Ovary (tissue), 9 donors: Measurements from ENCODE around the gene LPCAT1. TPM values are rescaled to one million over a fixed set of nuclear protein-coding genes. Genes with fewer than 3 reads are reported as not detected.

Experiments
- DNase-seq, 5 donors: peaks; one replicate each; pipeline ENCODE4 v3.0.0-alpha.2; 2019 to 2020
- H3K27ac ChIP-seq, 2 donors: fragments of 200-600 bp; one replicate each; pipeline versions ENCODE4 v1.5.1 to v1.8.0; 2019 to 2022
- H3K27me3 ChIP-seq: fragments of 200-600 bp; one replicate; pipeline ENCODE4 v1.8.0; 2022
- H3K36me3 ChIP-seq: fragments of 200-600 bp; sonication (generic); one replicate; pipeline ENCODE4 v1.5.1; 2019
- H3K4me1 ChIP-seq: one replicate; pipeline ENCODE4 v1.8.1; 2013; ENCODE audit warnings: mild to moderate bottlenecking, moderate library complexity; ENCODE audit not compliant: insufficient read depth
- H3K4me3 ChIP-seq: fragments of 200-600 bp; sonication (generic); one replicate; pipeline ENCODE4 v1.5.1; 2017
- H3K9me3 ChIP-seq, 2 donors: fragments of 200-600 bp in 1 of 2; sonication (generic) in 1 of 2; one replicate each; pipeline versions ENCODE4 v1.5.1 to v1.8.1; 2013 to 2019; ENCODE audit warnings: mild to moderate bottlenecking in 1 of 2, moderate library complexity in 1 of 2
- EP300 ChIP-seq: sonication (generic); formaldehyde crosslinking; IDR thresholded peaks from one replicate; pipeline ENCODE4 v1.6.1; 2017; ENCODE audit warnings: antibody characterized with exemption
- POLR2A ChIP-seq: fragments of 450-650 bp; IDR thresholded peaks from one replicate; pipeline ENCODE4 v1.6.1; 2017; ENCODE audit warnings: antibody characterized with exemption, mild to moderate bottlenecking, moderate library complexity
- WGBS, 3 donors: extraction: QIAGEN DNeasy Blood & Tissue Kit in 1 of 3; methylation state at CpG; one replicate each; pipeline versions ENCODE4 v1.1.5 to v1.1.7; 2013 to 2017; 5-methylcytosine and 5-hydroxymethylcytosine counted together
- intact Hi-C, 4 donors: fragments of 100-400 bp; cut with DNase I; formaldehyde crosslinking; loops; one replicate each; pipeline versions ENCODE4 v1.11.0 to v1.15.1; 2022 to 2023
- polyA plus RNA-seq, 2 donors: library from polyadenylated mRNA; stranded (reverse); fragments of 200-250 nt in 1 of 2; fragments of 350-450 nt in 1 of 2; fragmentation: Illumina TruSeq in 1 of 2; extraction: RNeasy Lipid Tissue Mini Kit (QIAGEN cat#74804) in 1 of 2; gene quantifications; one replicate each; pipeline ENCODE4 v1.2.3, GENCODE V29; 2013 to 2014
- total RNA-seq, 7 donors: library from RNA; depleted of rRNA in 2 of 7; stranded (reverse); fragments of >200 nt in 2 of 7; fragmentation: NEBNext Ultra II Directional in 3 of 7; extraction: Animal tissue kit (Norgen Biotek cat#: 25700) in 3 of 7; gene quantifications; one replicate each; pipeline versions ENCODE4 v1.1.0 to v1.2.4, GENCODE V29; 2016 to 2023
- TF ChIP-seq, protein P1 (sequence below), 3 donors: fragments of 450-650 bp in 2 of 3; fragments of 200-600 bp in 1 of 3; IDR thresholded peaks; one replicate each; pipeline versions ENCODE4 v1.5.1 to v1.8.0; 2016 to 2022; ENCODE audit warnings: antibody characterized with exemption in 3 of 3, mild to moderate bottlenecking in 1 of 3
- donor health status: DM: no; HTN: no; CAD: no; lungs with moderate emphysema.
- donor health status: DM: no; HTN: no; CAD: no.
- donor health status: Bipolar disorder and iron deficiency.
- donor health status: DM: yes; HTN: yes; CAD: no.
- donor health status: DM: no; HTN: no; CAD: no.
- donor health status: DM: yes; HTN: yes; CAD: no.

LPCAT1 gene
- total and polyA plus RNA-seq, 9 donors: 13.0 to 57.1 (median 25.3) TPM

DNA sequence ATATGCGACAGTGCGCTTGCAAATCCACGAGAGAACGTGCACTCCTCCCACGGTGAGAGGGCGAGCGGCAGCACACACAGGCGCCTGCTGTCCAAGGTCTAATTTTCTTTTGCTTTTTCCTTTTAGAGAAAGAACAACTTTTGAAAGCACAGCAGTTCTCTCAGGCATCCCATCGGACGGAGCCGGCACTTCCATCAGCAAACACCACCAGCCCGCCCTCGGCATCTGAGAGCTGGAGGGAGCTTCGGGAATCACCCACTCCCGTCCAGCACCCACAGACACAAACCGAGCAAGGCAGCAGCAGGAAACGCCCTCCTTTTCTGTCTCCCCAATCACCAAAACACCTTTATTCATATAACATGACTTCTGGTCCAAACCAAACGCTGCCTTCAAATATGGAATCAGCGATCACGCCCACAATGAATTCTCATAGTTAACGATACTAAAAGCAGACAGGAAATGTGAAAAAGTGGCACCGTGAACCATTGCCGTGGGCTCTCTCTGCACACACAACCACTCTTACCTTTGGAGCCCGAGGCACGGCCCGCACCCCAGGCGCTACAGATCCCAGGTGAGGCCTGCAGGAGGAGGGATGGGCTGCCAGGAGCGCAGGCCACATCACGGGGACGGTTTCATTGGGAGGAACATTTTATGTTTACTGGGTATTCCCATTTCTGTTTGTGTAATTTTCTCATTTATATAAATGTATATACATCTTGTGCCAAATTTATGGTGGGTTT, 14.2 kb downstream of the LPCAT1 start:
- Histone ChIP-seq H3K36me3 (no peaks in the 10 kb centered on the region), H3K4me1 (no peaks in the 10 kb centered on the region), H3K27ac (no peak overlapping the region), H3K9me3 (no peaks in the 10 kb centered on the region), H3K4me3 (no peak overlapping the region), H3K27me3 (no peaks in the 10 kb centered on the region)
- intact Hi-C loops: no loop called here
- TF ChIP-seq, protein P1, sequence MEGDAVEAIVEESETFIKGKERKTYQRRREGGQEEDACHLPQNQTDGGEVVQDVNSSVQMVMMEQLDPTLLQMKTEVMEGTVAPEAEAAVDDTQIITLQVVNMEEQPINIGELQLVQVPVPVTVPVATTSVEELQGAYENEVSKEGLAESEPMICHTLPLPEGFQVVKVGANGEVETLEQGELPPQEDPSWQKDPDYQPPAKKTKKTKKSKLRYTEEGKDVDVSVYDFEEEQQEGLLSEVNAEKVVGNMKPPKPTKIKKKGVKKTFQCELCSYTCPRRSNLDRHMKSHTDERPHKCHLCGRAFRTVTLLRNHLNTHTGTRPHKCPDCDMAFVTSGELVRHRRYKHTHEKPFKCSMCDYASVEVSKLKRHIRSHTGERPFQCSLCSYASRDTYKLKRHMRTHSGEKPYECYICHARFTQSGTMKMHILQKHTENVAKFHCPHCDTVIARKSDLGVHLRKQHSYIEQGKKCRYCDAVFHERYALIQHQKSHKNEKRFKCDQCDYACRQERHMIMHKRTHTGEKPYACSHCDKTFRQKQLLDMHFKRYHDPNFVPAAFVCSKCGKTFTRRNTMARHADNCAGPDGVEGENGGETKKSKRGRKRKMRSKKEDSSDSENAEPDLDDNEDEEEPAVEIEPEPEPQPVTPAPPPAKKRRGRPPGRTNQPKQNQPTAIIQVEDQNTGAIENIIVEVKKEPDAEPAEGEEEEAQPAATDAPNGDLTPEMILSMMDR (IDR thresholded peaks at IDR 0.05): no peak
- TF ChIP-seq EP300: no peak
- no peak for TF ChIP-seq POLR2A
- peak in 3 of 5 donors; percentile 10 to 17 (median 10) for DNase-seq
- 84 to 87% (median 86%) methylated on average over 30 of the region's 30 CpGs for WGBS, 3 donors

DNA sequence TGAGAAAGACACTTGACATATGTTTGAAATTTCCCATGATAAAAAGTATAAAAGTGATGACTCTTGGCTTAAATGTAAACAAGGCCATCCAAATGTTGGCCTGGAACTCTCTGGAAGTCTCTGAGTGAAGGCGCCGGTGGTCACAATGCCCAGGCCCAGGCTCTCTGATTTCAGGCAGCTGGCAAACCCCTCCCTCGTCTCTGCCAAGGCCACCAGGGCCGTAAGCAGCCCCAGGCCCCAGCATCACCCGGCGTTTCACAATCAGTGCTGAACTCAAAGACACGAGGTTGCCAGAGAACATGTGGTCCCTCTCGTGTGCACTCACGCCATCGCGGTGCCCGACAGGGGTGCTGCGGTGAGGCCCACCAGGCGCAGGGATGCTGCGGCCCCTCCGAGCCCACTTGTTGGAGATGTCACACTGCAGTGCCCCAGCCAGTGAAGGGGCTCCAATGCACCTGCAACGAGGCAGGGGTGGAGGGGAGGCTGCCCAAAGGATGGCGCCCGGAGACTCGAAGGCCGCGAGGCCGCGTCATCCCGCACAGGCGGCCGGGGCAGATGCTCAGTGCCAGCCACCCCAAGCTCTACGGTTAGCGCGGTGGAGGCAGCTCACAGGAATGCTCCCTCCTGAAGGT, 15.0 kb downstream of the LPCAT1 start:
- H3K4me1 ChIP-seq: peaks cover 2% of the 10 kb centered on the region
- intact Hi-C loops: no loop called here
- no peaks in the 10 kb centered on the region for H3K27me3 ChIP-seq
- H3K36me3 ChIP-seq: no peaks in the 10 kb centered on the region
- peak in 4 of 5 donors; percentile 6 to 28 (median 10) for DNase-seq
- H3K27ac ChIP-seq: no peak overlapping the region
- TF ChIP-seq POLR2A (no peak), EP300 (no peak)
- TF ChIP-seq, protein P1 (IDR thresholded peaks at IDR 0.05): no peak
- no peak overlapping the region for H3K4me3 ChIP-seq
- WGBS, 3 donors: 94 to 96% (median 95%) methylated on average over 30 of the region's 30 CpGs
- no peaks in the 10 kb centered on the region for H3K9me3 ChIP-seq

DNA sequence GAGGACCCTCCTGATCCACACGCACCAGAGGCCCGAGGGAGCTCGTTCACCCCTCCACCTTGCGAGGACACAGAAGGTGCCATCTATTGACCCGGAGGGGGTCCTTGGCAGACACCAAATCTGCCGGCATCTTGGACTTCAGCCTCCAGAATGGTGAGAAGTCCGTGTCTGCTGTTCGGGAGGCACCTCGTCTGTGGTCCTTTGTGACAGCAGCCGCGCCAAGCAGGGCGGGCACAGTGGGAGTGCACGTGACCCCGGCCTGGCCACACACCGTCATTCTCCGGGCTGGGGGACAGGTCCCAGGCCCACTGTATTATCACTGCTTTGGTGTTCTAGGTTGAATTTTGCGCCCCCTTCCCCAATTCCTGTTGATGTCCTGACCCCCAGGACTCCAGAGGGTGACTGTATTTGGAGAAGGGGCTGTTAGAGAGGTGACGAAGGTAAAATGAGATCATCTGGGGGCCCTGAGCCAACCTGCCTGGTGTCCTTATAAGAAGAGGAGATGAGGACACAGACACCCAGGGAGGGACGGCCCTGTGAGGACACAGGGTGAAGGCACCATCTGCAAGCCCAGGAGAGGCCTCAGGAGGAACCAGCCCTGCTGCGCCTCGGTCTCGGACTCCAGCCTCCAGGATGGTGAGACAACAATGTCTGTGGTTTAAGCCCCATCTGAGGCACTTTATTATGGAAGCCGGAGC, 15.7 kb downstream of the LPCAT1 start:
- 91 to 96% (median 94%) methylated on average over 23 of the region's 23 CpGs for WGBS, 3 donors
- intact Hi-C loops: no loop called here
- H3K27ac ChIP-seq: no peak overlapping the region
- peak in 3 of 5 donors; percentile 9 to 21 (median 18) for DNase-seq
- peaks cover 4% of the 10 kb centered on the region for H3K4me1 ChIP-seq
- TF ChIP-seq, protein P1 (IDR thresholded peaks at IDR 0.05): no peak
- TF ChIP-seq POLR2A: no peak
- TF ChIP-seq EP300: no peak
- H3K4me3 ChIP-seq: no peak overlapping the region
- no peaks in the 10 kb centered on the region for H3K9me3 ChIP-seq
- H3K36me3 ChIP-seq: no peaks in the 10 kb centered on the region
- no peaks in the 10 kb centered on the region for H3K27me3 ChIP-seq

DNA sequence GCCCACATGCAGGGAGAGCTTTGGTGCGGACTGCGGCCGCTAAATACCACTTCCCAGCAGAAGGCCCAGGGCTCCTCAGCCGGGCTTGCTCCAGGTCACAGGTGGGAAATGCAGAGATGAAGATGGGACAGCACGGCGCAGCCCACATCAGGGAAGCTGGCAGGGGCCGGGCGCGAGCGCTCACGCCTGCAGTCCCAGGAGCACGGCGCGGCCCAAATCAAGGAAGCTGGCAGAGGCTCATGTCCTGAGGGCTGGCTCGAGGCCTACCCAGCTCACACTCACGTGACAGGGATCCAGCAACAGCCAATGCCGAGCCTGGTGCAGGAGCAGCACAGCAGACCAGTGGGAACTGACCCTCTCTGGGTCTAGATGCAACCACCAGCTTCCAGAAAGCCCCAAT, 16.3 kb downstream of the LPCAT1 start:
- Histone ChIP-seq H3K36me3 (no peaks in the 10 kb centered on the region), H3K27me3 (no peaks in the 10 kb centered on the region), H3K9me3 (no peaks in the 10 kb centered on the region), H3K4me3 (no peak overlapping the region), H3K27ac (no peak overlapping the region), H3K4me1 (peaks cover 7% of the 10 kb centered on the region)
- TF ChIP-seq EP300: no peak
- TF ChIP-seq, protein P1 (IDR thresholded peaks at IDR 0.05): no peak
- TF ChIP-seq POLR2A: no peak
- intact Hi-C loops: no loop called here
- DNase-seq: peak in 1 of 5 donors; percentile 13
- WGBS, 3 donors: 91 to 93% (median 92%) methylated on average over 17 of the region's 17 CpGs
